IPS DF 19.7 (cell line): ENCODE data around the gene SFMBT2.
"Not testable (repeated sequence)": the region's sequence is repeated elsewhere in the genome, so short reads cannot be mapped to it uniquely, and the experiment has no call there.

Experiments used
- DNase-seq: peaks from one replicate; pipeline ENCODE4 v3.0.0-alpha.2; 2013; ENCODE audit warnings: low read depth, low spot score

SFMBT2 gene

DNA sequence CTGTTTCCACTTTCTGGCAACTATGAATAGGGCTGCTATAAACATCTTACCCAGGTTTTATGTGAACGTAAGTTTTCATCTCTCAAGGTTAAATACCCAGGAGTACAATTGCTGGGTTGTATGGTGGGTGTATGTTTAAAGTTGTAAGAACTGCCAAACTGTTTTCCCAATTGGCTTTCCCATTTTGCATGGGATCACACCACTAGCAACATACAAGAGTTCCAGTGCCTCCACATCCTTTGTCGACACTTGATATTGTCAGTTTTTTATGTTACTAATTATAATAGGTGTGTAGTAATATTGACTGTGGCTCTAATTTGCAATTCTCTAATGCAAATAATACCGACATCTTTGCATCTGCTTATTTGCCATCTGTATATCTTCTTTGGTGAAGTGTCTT is 82.9 kb downstream of the SFMBT2 start:
- no peak for DNase-seq

DNA sequence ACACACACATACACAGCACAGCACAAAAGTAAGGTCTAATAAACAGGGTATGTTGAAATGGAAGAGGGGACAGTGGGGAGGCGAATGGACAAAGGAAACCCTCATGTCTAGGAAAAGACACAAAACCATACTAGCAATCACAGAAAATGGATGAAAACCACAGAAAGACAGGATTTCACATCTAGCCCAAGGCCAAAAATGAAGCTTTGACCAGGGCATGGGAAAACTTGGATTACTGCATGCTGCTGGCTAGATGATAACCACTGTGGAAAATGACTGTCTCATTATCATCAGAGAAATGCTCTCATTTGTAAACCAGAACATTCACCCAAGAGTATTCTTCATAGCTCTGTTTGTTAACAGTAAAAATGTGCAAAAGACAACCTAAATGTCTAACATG is 88.2 kb downstream of the SFMBT2 start:
- no peak for DNase-seq

DNA sequence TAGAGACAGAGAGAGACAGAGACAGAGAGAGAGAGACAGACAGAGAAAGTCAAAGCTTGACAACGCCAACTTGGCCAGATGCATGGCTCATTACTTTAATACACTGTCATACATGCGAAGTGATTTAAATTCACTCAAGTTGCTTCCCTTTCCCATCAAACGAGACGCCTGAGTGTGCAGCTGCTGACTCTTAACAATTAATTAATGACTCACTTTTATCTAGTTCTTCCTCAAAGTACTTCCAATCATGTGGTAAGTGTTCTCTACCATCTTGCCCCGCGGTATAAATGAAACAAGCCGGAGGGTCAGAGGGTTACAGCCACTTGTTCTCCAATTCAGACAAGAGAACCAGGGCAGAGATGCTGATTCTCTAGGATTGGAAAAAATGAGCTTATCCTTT is 90.8 kb downstream of the SFMBT2 start:
- no peak for DNase-seq

DNA sequence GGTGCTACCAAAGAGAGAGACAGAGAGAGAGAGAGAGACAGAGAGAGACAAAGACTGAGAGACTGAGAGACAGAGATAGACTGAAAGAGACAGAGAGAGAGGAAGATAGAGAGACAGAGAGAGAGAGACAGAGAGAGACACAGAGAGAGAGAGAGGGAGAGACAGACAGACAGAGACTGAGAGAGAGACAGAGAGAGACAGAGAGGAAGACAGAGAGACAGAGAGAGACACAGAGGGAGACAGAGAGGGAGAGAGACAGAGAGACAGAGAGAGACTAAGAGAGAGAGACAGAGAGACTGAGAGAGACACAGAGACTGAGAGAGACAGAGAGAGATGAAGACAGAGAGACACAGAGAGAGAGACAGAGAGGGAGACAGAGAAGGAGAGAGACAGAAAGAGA is 91.2 kb downstream of the SFMBT2 start:
- DNase-seq: no peak

DNA sequence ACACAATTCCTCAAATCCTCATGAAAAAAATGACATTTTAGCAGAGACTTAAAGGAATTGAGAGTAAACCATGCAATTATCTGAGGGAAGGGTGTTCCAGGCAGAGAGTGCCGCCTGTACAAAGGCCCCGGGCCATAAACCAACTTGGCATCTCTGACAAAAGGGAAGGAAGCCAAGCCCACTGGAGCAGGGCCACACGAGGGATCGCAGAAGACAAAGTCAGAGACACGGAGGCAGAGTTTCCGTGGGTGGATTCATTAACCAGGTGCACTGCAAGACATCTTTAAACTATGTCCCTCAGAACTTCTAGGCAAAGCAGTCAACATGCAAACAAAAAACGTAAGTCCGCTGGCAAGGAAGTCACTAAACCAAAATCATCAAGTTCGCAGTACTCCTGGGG is 92.0 kb downstream of the SFMBT2 start:
- no peak for DNase-seq

DNA sequence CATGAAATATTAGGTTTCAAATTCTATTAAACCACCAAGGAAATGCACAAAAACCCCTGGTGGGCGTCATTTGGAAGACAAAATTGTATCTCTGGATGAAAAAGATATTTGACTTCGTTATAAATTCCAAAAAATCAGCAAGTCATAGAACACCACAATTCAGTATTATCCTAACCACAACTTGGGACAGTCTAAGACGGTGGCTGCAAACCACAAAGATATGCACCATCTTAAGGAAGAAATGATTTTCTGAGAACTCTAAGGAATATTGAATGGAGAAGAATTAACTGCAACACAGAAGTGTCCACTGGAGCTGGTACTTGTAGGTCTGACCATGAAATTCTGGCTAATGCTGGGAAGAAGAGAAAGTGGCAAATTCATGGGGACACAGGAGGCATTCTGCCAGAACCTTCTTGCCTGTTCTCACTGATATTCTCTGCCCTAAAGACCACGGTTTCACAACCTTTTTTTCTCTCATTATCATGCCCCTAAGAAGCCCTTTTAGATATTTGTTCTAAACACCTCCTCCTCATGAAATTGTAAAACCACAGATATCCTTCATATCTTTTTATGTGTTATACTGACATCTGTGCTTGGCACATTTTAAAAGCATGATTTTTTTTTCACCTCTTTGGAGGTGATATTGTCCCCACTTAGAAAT is 92.9 kb downstream of the SFMBT2 start:
- DNase-seq: no peak

DNA sequence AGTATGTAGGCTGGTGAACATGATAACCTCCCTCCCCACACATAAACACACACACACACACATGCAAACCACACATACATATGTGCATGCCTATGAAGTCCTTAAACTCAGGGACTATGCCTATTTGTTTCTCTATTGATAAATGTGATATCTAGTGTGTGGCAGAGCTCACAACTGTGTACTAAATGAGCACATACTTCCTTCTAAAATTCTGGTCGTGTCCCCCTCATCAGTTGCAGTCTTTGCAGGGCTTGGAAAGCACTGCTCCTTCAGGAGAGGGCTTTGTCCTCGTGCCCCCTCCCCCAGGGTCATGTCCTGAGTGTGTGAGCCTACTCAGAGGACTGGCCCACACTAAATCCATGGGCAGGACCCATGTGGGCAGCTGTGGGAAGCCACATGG is 94.0 kb downstream of the SFMBT2 start:
- DNase-seq: no peak

DNA sequence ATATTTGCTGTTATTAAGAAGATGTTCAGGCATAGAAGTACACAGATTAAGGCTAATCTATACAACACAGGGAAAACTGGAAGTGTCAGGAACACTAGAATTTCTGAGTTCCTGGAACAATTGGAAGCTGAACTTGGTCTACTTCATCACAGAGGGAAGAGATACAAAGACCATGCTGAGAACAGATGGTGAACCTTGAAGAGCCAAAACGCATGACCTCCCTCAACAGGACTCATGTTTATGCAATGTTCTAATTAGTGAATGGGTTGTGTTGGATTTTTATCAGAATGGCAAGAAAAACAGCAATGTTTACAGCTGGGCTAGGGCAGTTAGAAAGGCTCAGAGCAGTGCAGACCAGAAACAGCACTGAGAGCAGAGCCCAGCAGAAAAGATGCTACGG is 94.9 kb downstream of the SFMBT2 start:
- DNase-seq: no peak

DNA sequence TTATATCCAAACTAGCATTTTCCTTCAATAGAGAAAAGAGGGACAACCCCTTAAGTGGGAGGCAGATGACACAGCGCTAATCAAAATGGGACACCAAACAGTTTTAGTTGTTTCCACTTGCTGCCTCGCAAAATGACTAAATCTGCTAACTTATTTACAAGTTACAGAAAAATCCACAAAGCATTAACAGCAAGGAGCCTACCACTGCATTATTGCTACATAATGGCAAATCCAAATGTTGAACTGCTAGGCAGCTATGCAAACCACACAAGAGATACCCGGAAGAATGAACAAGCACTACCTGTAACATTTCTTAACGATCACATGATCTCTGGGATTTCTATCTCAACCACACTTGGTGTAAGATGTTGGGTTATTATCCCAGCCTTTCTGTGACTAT is 96.7 kb downstream of the SFMBT2 start:
- no peak for DNase-seq

DNA sequence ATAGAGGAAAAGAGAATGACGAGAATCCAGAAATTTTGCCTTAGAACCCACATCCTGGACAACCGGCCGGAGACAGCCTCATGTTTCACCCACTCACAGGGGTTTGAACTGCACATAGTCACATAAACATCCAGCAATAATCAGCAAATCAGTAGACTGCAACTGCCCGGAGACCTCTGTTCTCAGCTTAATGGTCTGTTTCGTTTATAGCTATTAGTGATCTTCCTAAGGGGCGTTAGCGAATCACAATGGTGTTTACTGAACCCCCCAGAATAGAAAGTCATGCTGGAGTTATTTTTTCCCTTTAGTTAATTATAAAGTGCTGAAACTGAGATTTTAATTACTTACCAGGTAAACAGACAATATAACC is 98.4 kb downstream of the SFMBT2 start:
- DNase-seq: no peak

DNA sequence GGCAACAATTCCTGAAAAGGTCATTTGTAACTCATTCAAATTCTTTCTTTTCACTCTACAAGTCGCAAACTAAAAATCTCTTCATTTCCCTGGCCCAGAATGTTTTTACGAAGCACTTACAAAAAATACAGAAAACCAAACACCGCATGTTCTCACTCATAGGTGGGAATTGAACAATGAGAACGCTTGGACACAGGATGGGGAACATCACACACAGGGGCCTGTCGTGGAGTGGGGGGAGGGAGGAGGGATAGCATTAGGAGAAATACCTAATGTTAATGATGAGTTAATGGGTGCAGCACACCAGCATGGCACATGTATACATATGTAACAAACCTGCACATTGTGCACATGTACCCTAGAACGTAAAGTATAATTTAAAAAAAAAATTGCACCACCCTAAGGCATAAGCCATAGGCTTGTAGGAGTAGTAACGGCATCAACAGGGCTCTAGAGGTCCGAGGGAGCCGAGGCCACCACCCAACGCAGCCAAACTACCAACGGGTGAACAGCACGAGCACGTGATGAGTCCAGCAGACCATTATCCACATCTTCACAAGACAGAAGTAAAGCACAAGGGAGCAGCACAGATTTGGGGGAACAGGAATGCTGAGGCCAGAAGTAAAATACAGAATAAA is 98.9 kb downstream of the SFMBT2 start:
- DNase-seq: not testable (repeated sequence)

DNA sequence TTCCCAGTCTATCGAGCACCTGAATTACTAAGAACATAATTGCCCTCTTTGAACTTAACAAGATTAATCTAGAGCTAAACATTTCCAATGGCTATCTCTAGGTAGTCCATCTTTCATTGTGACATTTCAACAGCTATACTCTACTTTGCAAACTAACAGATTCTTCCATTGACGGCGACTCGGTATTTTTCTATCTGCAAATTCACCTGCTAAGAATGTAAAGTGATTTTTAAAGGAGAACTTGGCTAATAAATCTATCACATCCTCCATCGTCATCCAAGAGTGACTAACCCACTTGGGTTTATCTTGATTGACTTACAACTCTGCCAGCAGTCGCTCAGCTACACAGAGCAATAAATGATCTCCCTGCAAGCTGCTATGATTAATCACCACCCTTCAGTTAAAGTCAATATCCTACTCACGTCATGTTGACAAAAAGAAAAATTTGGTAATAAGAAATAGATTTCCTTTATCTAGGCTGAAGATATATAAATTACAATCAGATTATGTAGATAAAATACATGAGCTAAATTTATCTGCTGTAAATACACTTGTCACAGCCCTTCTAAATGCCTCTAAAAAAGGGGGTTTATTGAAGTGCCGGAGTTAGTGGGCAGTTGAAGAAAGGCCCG is 99.5 kb downstream of the SFMBT2 start:
- DNase-seq: no peak

DNA sequence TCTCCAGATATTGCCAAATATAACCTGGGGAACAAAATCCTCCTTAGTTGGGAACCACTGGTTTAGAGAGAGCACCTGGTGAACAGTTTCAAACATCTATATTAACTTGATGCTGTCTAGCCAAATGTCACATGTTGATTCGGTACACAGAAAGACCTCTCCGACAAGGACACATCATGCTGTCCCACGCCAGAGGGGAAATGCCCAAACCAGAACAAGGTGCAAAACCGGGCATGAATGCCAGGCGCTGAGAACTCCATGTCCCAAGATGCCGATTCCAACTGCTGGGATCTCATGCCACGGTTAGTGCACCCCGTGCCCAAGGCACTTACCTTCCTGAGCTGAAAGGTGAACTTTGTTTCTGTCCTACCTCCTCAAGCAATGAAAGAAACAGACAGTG is 100.8 kb downstream of the SFMBT2 start:
- DNase-seq: no peak

DNA sequence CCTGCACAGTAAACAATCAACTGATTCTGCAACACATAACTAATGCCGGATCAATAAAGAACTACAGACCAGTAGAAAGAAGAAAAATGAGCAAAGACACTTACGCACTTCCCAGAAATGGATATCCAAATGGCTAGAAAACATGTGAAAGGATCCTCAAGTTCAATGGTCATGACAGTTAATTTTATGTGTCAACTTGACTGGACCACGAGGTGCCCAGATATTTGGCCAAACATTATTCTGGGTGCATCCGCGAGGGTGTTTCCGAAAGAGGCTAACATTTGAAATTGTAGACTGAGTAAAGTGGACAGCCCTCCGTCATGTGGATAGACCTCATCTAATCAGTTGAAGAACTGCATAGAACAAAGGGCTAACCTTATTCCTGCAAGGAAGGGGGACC is 102.0 kb downstream of the SFMBT2 start:
- no peak for DNase-seq

DNA sequence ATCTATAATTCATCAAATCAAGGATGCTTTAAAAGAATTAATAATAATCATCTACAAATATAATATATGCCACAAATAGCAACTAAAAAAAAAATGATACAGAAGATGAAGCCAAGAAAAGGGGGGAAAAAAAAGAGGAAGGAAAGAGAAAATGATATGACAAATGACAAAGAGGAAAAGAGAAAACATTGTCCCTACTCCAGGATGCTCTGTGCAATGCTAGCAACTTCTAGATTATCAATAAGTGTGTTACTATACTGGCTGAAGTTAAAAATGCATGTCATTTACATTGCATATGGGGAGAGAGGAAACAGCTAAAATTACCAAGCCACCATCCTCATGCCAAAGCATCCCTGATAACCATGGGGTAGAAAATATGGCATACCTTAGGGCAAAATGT is 104.2 kb downstream of the SFMBT2 start:
- no peak for DNase-seq

DNA sequence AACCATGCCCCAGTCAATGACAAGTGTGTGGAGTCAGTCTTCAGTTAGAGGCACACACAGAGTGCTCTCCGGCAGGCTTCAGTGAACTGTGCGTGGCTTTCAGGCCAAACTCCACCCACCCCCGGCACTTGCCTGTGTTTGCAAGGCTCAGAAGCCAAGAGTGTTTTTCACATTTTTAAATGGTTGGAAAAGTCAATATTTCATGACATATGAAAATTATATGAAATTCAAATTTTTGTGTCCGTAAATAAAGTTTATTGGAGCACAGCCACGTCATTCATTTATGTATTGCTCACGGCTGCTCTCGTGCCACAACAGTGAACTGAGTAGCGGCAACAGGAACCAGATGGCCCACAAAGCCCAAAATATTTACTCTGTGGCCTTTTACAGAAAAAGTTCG is 104.7 kb downstream of the SFMBT2 start:
- DNase-seq: no peak

DNA sequence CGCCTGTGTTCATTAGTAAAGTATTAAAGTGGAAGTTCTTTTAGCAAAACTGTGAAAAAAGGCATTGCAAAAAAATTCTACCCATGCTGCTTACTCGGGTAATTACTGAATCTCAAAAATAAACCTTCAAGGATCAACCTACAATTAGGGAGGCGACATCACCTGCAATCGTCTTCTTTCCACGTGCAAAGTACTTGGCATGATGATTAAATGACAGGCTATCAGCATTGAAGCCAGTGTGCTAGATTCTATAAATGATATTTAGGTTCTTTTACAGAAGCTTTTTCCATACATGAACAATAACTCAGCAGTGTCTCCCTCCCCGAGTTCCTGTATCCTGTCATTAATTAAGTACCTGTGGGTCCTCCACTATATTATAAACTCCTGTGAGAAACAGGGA is 105.8 kb downstream of the SFMBT2 start:
- no peak for DNase-seq

DNA sequence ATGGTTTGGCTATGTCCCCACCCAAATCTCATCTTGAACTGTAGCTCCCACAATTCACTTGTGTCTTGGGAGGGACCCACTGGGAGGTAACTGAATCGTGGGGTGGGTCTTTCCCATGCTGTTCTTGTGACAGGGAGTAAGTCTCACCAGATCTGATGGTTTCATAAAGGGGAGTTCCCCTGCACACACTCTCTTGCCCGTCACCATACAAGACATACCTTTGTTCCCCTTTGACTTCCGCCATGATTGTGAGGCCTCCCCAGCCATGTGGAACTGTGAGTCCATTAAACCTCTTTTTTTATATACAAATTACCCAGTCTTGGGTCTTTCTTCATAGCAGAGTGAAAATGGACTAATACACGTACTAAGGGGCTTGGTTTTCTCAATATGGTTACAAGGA is 106.7 kb downstream of the SFMBT2 start:
- DNase-seq: no peak

DNA sequence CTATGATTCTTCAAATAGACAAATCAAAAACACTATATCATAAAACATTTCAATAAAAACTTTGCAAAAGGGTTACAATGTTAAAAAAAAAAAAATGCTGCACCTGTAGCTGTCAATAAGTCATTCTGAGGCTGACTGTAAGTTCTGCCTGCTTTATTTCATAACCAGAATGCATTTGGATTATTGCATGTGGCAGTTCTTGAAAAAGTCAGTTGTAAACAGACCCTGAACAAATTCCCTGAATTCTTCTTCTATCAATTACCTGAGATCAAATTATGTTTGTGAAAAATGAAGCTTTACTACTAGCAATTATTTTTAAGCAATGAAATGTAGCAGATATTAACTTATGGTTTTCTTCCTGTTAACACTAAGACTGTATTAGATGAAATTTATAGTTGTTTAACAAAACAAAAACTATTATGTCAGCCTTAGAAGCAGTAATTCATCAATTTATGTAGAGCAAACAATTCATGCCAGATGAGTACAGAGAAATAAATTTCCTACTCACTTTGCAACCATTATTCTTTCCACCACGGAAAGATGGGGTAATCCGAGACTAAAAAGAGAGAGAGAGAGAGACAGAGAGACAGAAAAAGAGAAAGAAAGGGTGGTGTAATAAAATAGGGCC is 107.8 kb downstream of the SFMBT2 start:
- DNase-seq: no peak

DNA sequence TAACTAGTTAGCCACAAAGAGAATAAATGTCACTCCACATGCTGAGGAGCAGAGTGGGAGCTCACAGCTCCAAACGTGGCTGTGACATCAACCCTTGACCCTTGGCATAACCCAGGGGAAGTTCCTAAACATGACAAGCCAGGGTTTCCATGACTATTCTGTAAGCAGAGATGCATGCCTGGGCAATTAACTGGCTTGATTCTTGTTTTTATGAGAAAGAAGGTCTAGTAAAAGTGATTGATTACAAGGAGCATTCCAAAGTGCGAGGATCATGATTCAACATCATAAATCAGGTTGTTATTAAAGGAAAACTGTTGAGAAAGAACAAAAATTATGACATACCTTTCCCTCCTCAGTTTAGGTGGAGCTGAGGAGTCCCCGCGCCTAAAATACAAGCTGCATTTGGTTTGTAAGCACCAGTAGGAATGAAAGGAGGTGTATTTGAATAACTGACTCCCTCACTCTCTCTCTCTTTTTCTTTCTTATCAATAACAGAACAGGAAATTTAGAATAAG is 108.4 kb downstream of the SFMBT2 start:
- DNase-seq: no peak

DNA sequence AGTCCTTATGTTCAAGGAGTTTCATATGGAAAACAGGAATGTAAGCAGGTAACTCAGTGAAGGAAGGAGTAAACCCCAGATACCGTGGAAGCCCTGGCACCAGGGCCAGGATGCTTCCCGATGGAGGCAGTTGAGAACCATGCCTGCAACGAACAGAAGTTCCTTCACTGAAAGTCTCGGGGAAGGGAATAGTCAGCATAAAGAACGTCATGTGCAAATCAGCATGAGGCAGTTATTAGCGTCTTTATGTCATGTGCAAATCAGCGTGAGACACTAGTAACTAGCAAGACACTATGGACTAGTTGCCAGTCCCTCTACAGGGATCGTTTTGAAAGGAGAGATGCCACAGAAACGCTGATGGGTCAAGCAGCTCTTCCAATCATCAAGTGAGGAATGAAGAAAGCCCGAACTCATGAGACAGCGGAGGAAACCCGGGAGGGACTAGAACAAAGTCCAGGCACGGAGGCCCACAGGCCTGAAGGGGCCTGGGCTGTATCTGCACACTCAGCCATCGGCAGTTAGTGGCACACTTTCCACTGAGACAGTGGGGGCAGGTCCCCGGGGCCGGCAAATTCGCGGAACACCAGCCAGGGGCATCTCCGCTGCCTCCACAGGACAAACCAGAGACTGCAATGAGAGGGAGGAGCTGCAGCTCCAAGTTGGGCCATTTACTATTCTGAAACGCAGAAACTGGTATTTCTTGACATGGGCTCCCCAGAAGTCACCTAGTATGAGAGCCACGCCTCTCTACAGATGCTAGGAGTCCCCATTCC is 109.6 kb downstream of the SFMBT2 start:
- DNase-seq: peak; percentile 30

DNA sequence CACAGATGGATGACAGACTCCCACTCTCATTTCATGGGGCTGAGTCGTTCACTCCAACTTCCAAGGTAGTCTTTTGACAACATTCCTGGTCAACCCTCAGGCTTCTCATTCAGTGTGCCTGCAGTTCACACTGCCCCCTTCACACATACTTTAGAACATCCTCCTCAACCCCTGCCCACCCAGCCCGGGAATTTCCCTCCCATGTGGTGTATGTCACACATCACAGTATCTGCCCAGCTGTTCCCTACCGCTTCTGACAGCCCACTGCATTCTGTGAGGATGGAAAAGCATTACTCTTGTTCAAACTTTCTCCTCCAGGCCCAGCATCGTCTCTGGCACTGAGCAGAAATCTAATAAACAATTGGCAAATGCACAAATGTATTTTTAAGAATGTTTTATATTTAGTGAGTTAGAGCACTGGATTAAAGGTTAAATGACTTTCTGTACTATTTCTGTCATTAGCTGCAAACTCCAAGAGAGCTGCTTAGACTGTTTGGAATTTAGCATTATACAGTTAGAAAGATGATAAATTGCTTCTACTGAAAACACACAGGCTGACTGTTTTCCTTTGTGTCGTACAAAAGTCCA is 110.4 kb downstream of the SFMBT2 start:
- DNase-seq: no peak
